Lung (tissue), 12 donors: ENCODE results near the gene IGLL5. TPM values are rescaled to one million over a fixed set of nuclear protein-coding genes. Genes with fewer than 3 reads are reported as not detected.

Source experiments
- ATAC-seq: fragments of 200-7000 bp; cut with Tn5 transposase; one replicate; pipeline ENCODE4 v1.9.1; 2020; ENCODE audit warnings: moderate number of reproducible peaks; ENCODE audit not compliant: insufficient read depth, low FRiP score
- DNase-seq, 3 donors: peaks; one replicate each; pipeline ENCODE4 v3.0.0-alpha.2; 2013 to 2017
- H3K27ac ChIP-seq, 2 donors: one replicate each; pipeline ENCODE4 v1.5.1; 2013; ENCODE audit warnings: mild to moderate bottlenecking in 2 of 2, moderate library complexity in 2 of 2, control low read depth in 1 of 2, inconsistent platforms in 1 of 2, low read depth in 1 of 2, low read length in 1 of 2
- H3K27me3 ChIP-seq, 3 donors: one replicate each; pipeline ENCODE4 v1.5.1; 2013; ENCODE audit warnings: low read length in 2 of 3; ENCODE audit not compliant: control insufficient read depth in 3 of 3, insufficient read depth in 3 of 3
- H3K36me3 ChIP-seq, 4 donors: one replicate each; pipeline ENCODE4 v1.5.1; 2013; ENCODE audit warnings: low read length in 4 of 4, mild to moderate bottlenecking in 1 of 4, moderate library complexity in 1 of 4; ENCODE audit not compliant: control insufficient read depth in 4 of 4, insufficient read depth in 4 of 4
- H3K4me1 ChIP-seq, 5 donors: one replicate each; pipeline ENCODE4 v1.5.1; 2013; ENCODE audit warnings: low read length in 5 of 5, mild to moderate bottlenecking in 2 of 5, moderate library complexity in 1 of 5; ENCODE audit not compliant: control insufficient read depth in 5 of 5, insufficient read depth in 5 of 5
- H3K4me3 ChIP-seq: one replicate; pipeline ENCODE4 v1.5.1; 2013; ENCODE audit warnings: mild to moderate bottlenecking, control low read depth, moderate library complexity
- H3K9ac ChIP-seq, 2 donors: one replicate each; pipeline ENCODE4 v1.5.1; 2013; ENCODE audit warnings: low read length in 2 of 2, control low read depth in 1 of 2; ENCODE audit not compliant: insufficient read depth in 1 of 2
- H3K9me3 ChIP-seq, 4 donors: one replicate each; pipeline ENCODE4 v1.5.1; 2013; ENCODE audit warnings: low read length in 3 of 4, mild to moderate bottlenecking in 1 of 4, moderate library complexity in 1 of 4; ENCODE audit not compliant: control insufficient read depth in 4 of 4, insufficient read depth in 3 of 4
- CTCF ChIP-seq: IDR thresholded peaks from 2 replicates; pipeline ENCODE4 v1.5.1; 2012; ENCODE audit warnings: mild to moderate bottlenecking; ENCODE audit errors: control extremely low read depth, extremely low read depth
- WGBS, 2 donors: extraction: QIAGEN DNeasy Blood & Tissue Kit; methylation state at CpG; one replicate each; pipeline ENCODE4 v1.1.7; 2013; 5-methylcytosine and 5-hydroxymethylcytosine counted together
- polyA plus RNA-seq, 2 donors: library from polyadenylated mRNA; stranded (reverse); fragments of 200-250 nt; gene quantifications; one replicate each; pipeline ENCODE4 v1.2.1, GENCODE V29; 2013
- total RNA-seq, 2 donors: library from RNA; depleted of rRNA in 1 of 2; stranded (reverse); fragments of >200 nt in 1 of 2; gene quantifications; one replicate each; pipeline ENCODE4 v1.2.1, GENCODE V29; 2014 to 2021
- donor health status: control.
- donor health status: control.
- donor health status: Bipolar disorder and iron deficiency.
- donor health status: healthy.
- donor health status: DM: yes; HTN: yes; CAD: no.

The IGLL5 gene
- total and polyA plus RNA-seq, 4 donors = 5.4 to 21.5 (median 11.3) TPM

GRCh38 chr22:22879675-22880155, 7.9 kb upstream of the IGLL5 start:
- Histone ChIP-seq H3K9ac (no peak overlapping the region), H3K4me3 (no peak overlapping the region), H3K36me3 (no peaks in the 10 kb centered on the region), H3K27me3 (no peaks in the 10 kb centered on the region), H3K4me1 (no peaks in the 10 kb centered on the region), H3K27ac (no peak overlapping the region), H3K9me3 (no peaks in the 10 kb centered on the region)
- no peak for TF ChIP-seq CTCF
- DNase-seq = no peak
- WGBS, 2 donors = 63 to 64% methylated on average over 5 of the region's 5 CpGs
- no peak for ATAC-seq

- WGBS, 2 donors = 78 to 89% methylated on average over 9 of the region's 9 CpGs
- Histone ChIP-seq H3K9ac (no peak overlapping the region), H3K4me1 (no peaks in the 10 kb centered on the region), H3K9me3 (no peaks in the 10 kb centered on the region), H3K36me3 (no peaks in the 10 kb centered on the region), H3K27me3 (no peaks in the 10 kb centered on the region), H3K4me3 (no peak overlapping the region), H3K27ac (no peak overlapping the region)
- ATAC-seq (no peak), DNase-seq (no peak)
- no peak for TF ChIP-seq CTCF
Observed at GRCh38 chr22:22880645-22881044, 7.0 kb upstream of the IGLL5 start.

- no peaks in the 10 kb centered on the region for H3K27me3 ChIP-seq
- DNase-seq = no peak
Observed at GRCh38 chr22:22881116-22882000, 6.3 kb upstream of the IGLL5 start.

More at GRCh38 chr22:22881116-22882000, 6.3 kb upstream of the IGLL5 start:
- no peak overlapping the region for H3K9ac ChIP-seq
- H3K36me3 ChIP-seq = no peaks in the 10 kb centered on the region
- H3K4me1 ChIP-seq = no peaks in the 10 kb centered on the region
- H3K27ac ChIP-seq = no peak overlapping the region
- no peak for TF ChIP-seq CTCF
- no peak overlapping the region for H3K4me3 ChIP-seq
- H3K9me3 ChIP-seq = no peaks in the 10 kb centered on the region
- ATAC-seq = no peak
- WGBS, 2 donors = 61 to 80% methylated on average over 10 of the region's 10 CpGs
